SK-N-SH treated with all-trans-retinoic acid at 6 μM for 48 hours (cell line): ENCODE data around the gene SLCO3A1.

Experiments used
- ATAC-seq: fragments of 200-7000 bp; cut with Tn5 transposase; 3 replicates; pipeline ENCODE4 v1.9.1; 2020; ENCODE audit warnings: mild to moderate bottlenecking, moderate library complexity
- CREB5 ChIP-seq: fragments of 250-450 bp; sonication (Bioruptor Pico); IDR thresholded peaks from 2 replicates; pipeline ENCODE4 v1.5.1; 2020; ENCODE audit warnings: low read depth, mild to moderate bottlenecking, moderate library complexity
- CSDC2 ChIP-seq: fragments of 250-450 bp; sonication (Bioruptor Pico); IDR thresholded peaks from 2 replicates; pipeline ENCODE4 v1.5.0; 2020; ENCODE audit warnings: mild to moderate bottlenecking, moderate library complexity
- CSRNP3 ChIP-seq: fragments of 250-450 bp; sonication (Bioruptor Pico); IDR thresholded peaks from 2 replicates; pipeline ENCODE4 v1.5.1; 2021; ENCODE audit warnings: mild to moderate bottlenecking, moderate library complexity
- ESRRG ChIP-seq: fragments of 250-450 bp; sonication (Bioruptor Pico); IDR thresholded peaks from 2 replicates; pipeline ENCODE4 v1.6.1; 2021; ENCODE audit warnings: mild to moderate bottlenecking
- GLIS3 ChIP-seq: fragments of 250-450 bp; sonication (Bioruptor Pico); IDR thresholded peaks from 2 replicates; pipeline ENCODE4 v1.5.0; 2020; ENCODE audit warnings: mild to moderate bottlenecking, moderate library complexity
- ISL1 ChIP-seq: fragments of 250-450 bp; sonication (Bioruptor Pico); IDR thresholded peaks from 2 replicates; pipeline ENCODE4 v2.1.2; 2022; ENCODE audit warnings: mild to moderate bottlenecking, moderate library complexity
- OSR1 ChIP-seq: fragments of 250-450 bp; sonication (Bioruptor Pico); IDR thresholded peaks from 2 replicates; pipeline ENCODE4 v1.8.0; 2022; ENCODE audit warnings: moderate library complexity, mild to moderate bottlenecking, inconsistent platforms
- PATZ1 ChIP-seq: fragments of 250-450 bp; sonication (Bioruptor Pico); IDR thresholded peaks from 2 replicates; pipeline ENCODE4 v1.8.0; 2020; ENCODE audit warnings: mild to moderate bottlenecking, moderate library complexity, borderline replicate concordance
- POU6F1 ChIP-seq: fragments of 250-450 bp; sonication (Bioruptor Pico); IDR thresholded peaks from 2 replicates; pipeline ENCODE4 v1.8.0; 2021; ENCODE audit warnings: low read depth, mild to moderate bottlenecking, moderate library complexity, borderline replicate concordance
- PPARA ChIP-seq: fragments of 250-450 bp; sonication (Bioruptor Pico); IDR thresholded peaks from 2 replicates; pipeline ENCODE4 v1.5.0; 2020; ENCODE audit warnings: mild to moderate bottlenecking, borderline replicate concordance
- RARB ChIP-seq: fragments of 250-450 bp; sonication (Bioruptor Pico); IDR thresholded peaks from 2 replicates; pipeline ENCODE4 v1.8.0; 2021; ENCODE audit warnings: mild to moderate bottlenecking, moderate library complexity
- SNAI2 ChIP-seq: fragments of 250-450 bp; sonication (Bioruptor Pico); IDR thresholded peaks from 2 replicates; pipeline ENCODE4 v1.5.0; 2020; ENCODE audit warnings: mild to moderate bottlenecking, moderate library complexity
- TCF4 ChIP-seq: fragments of 250-450 bp; sonication (Bioruptor Pico); IDR thresholded peaks from 2 replicates; pipeline ENCODE4 v1.8.0; 2021; ENCODE audit warnings: mild to moderate bottlenecking, moderate library complexity, borderline replicate concordance
- TOX ChIP-seq: fragments of 250-450 bp; sonication (Bioruptor Pico); IDR thresholded peaks from 2 replicates; pipeline ENCODE4 v1.8.0; 2021; ENCODE audit warnings: mild to moderate bottlenecking, moderate library complexity, borderline replicate concordance
- TSHZ2 ChIP-seq: fragments of 250-450 bp; sonication (Bioruptor Pico); IDR thresholded peaks from 2 replicates; pipeline ENCODE4 v1.5.0; 2020; ENCODE audit warnings: mild to moderate bottlenecking, moderate library complexity
- ZC3H10 ChIP-seq: fragments of 250-450 bp; sonication (Bioruptor Pico); IDR thresholded peaks from 2 replicates; pipeline ENCODE4 v1.5.1; 2021; ENCODE audit warnings: mild to moderate bottlenecking, moderate library complexity
- ZFP3 ChIP-seq: fragments of 250-450 bp; sonication (Bioruptor Pico); IDR thresholded peaks from 2 replicates; pipeline ENCODE4 v1.5.0; 2020; ENCODE audit warnings: mild to moderate bottlenecking, moderate library complexity
- ZFP30 ChIP-seq: fragments of 450-650 bp; formaldehyde crosslinking; IDR thresholded peaks from 2 replicates; pipeline ENCODE4 v1.5.0; 2022; ENCODE audit warnings: mild to moderate bottlenecking, moderate library complexity
- ZNF565 ChIP-seq: fragments of 450-650 bp; formaldehyde crosslinking; conservative IDR thresholded peaks from 2 replicates; pipeline ENCODE4 v1.5.0; 2020; ENCODE audit warnings: low read depth, mild to moderate bottlenecking, moderate library complexity
- ZNF70 ChIP-seq: fragments of 450-650 bp; formaldehyde crosslinking; IDR thresholded peaks from 2 replicates; pipeline ENCODE4 v1.5.0; 2020; ENCODE audit warnings: mild to moderate bottlenecking, moderate library complexity
- ZNF8 ChIP-seq: fragments of 450-650 bp; formaldehyde crosslinking; IDR thresholded peaks from 2 replicates; pipeline ENCODE4 v1.5.0; 2020; ENCODE audit warnings: mild to moderate bottlenecking, moderate library complexity

SLCO3A1 gene

GRCh38 chr15:91995146-91995545, 141.6 kb downstream of the SLCO3A1 start:
- TF ChIP-seq CSDC2 (CRISPR knock-in tag) = no peak
- TF ChIP-seq, all 23 proteins: peak for 0
- no peak for ATAC-seq

GRCh38 chr15:91997163-91997562, 143.7 kb downstream of the SLCO3A1 start:
- TF ChIP-seq RARB (CRISPR knock-in tag) (no peak), ZC3H10 (CRISPR knock-in tag) (no peak), CSDC2 (CRISPR knock-in tag) (no peak), PATZ1 (no peak), TOX (no peak), ZNF565 (CRISPR knock-in tag) (no peak), ZFP30 (CRISPR knock-in tag) (no peak), POU6F1 (CRISPR knock-in tag) (no peak), TCF4 (CRISPR knock-in tag) (no peak), CREB5 (CRISPR knock-in tag) (no peak), ZNF8 (CRISPR knock-in tag) (no peak), OSR1 (CRISPR knock-in tag) (no peak), ISL1 (CRISPR knock-in tag) (no peak), GLIS3 (CRISPR knock-in tag) (no peak), TSHZ2 (CRISPR knock-in tag) (no peak), CSRNP3 (no peak), ESRRG (CRISPR knock-in tag) (no peak), PPARA (CRISPR knock-in tag) (no peak), SNAI2 (no peak), ZNF70 (no peak)
- no peak for ATAC-seq

- ATAC-seq = no peak
- TF ChIP-seq GLIS3 (CRISPR knock-in tag) (no peak), CSDC2 (CRISPR knock-in tag) (no peak), ESRRG (CRISPR knock-in tag) (no peak), POU6F1 (CRISPR knock-in tag) (no peak), CSRNP3 (no peak), PPARA (CRISPR knock-in tag) (no peak), ZFP30 (CRISPR knock-in tag) (no peak), ISL1 (CRISPR knock-in tag) (no peak), ZNF70 (no peak), TOX (no peak), SNAI2 (no peak), TSHZ2 (CRISPR knock-in tag) (no peak), ZNF565 (CRISPR knock-in tag) (no peak), ZFP3 (CRISPR knock-in tag) (no peak), ZC3H10 (CRISPR knock-in tag) (no peak)
These were observed 147.2 kb downstream of the SLCO3A1 start for GRCh38 chr15:92000709-92001108.
